Vagina (tissue), 2 donors: ENCODE measurements around the gene LHPP.

Source experiments
- CTCF ChIP-seq, 3 experiments: fragments of 450-650 bp in 2 of 3; fragments of 200-600 bp in 1 of 3; sonication (generic) in 1 of 3; IDR thresholded peaks; one replicate each; pipeline ENCODE4 v1.5.1; 2017 to 2019; ENCODE audit warnings: antibody characterized with exemption in 3 of 3, mild to moderate bottlenecking in 2 of 3, moderate library complexity in 2 of 3
- POLR2A ChIP-seq, 2 donors: fragments of 450-650 bp; IDR thresholded peaks; one replicate each; pipeline ENCODE4 v1.6.1; 2017; ENCODE audit warnings: antibody characterized with exemption in 2 of 2, mild to moderate bottlenecking in 2 of 2, moderate library complexity in 2 of 2

GRCh38 chr10:124657806-124658205 is 196.2 kb downstream of the LHPP start:
- TF ChIP-seq CTCF (IDR thresholded peaks at IDR 0.05) (no peak), POLR2A (IDR thresholded peaks at IDR 0.05) (no peak)
